Epithelial cell of prostate (primary cell): ENCODE data around the gene LAMP5.

Experiments used
- DNase-seq: peaks from one replicate; pipeline ENCODE4 v3.0.0-alpha.2; 2011; ENCODE audit warnings: low read depth, low spot score
- H3K27ac ChIP-seq: fragments of 450-650 bp; 2 replicates; pipeline ENCODE4 v1.5.1; 2017; ENCODE audit warnings: mild to moderate bottlenecking

LAMP5 gene

DNA sequence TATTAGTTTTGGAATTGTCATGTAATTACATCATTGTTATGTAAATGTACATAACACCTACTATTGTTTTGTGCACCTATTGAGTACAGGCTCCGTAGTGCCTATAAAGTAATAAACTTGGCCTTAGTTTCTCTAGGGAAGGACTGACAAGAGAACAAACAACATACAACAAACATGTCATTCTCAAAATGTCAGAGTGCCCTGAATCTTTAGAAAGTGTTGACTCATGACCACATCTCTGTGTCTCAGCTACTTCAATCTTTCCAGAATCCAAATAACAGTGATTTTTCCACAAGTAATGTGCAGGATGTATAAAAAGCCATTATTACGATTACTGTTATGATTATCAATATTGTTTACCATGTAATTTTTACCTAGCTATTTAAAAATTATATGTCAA, 17.2 kb downstream of the LAMP5 start:
- no peak for DNase-seq
- H3K27ac ChIP-seq: no peak overlapping the region

GRCh38 chr20:9532069-9532838, 17.9 kb downstream of the LAMP5 start:
- no peak overlapping the region for H3K27ac ChIP-seq
- no peak for DNase-seq

DNA sequence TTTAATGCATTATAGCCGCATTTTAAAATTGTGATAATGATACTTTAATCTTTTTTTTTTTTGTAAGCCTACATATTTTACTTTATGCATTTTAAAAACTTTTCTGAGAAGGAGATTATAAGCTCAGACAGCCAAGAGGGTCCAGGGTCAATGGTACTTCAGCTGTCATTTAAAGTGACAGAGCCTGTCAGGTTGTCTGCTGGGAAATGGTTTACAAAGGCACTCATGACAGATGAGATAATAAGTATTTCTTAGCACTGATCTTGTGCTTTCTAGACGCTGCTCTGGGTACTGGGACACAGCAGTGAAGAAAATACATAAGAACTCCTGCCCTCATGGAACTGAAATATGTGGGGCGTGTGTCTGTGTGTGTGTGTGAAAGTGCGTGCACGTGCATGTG, 19.6 kb downstream of the LAMP5 start:
- DNase-seq: no peak
- no peak overlapping the region for H3K27ac ChIP-seq

DNA sequence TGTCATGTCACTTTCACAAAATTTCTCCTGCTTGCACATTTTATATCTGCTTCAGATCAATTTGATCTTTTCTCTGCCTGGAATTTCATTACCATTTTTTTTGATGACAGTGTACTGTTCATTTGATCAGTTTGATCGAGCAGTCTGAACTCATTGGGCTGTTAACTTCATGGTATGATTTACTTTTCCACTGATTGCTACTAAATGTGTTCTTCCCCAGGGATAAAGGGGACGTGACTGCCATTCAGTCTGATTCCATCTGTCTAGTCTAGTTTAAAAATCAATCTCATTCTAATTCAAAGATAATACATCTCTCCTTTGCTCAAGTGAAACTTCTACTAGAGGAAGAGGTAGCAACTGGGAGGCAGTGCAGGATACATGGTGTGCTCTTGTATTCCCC, 21.1 kb downstream of the LAMP5 start:
- H3K27ac ChIP-seq: no peak overlapping the region
- DNase-seq: no peak

- no peak for DNase-seq
- no peak overlapping the region for H3K27ac ChIP-seq
These were observed 28.8 kb downstream of the LAMP5 start for GRCh38 chr20:9543214-9543613.

GRCh38 chr20:9550283-9550682, 35.9 kb downstream of the LAMP5 start:
- no peak for DNase-seq
- no peak overlapping the region for H3K27ac ChIP-seq

DNA sequence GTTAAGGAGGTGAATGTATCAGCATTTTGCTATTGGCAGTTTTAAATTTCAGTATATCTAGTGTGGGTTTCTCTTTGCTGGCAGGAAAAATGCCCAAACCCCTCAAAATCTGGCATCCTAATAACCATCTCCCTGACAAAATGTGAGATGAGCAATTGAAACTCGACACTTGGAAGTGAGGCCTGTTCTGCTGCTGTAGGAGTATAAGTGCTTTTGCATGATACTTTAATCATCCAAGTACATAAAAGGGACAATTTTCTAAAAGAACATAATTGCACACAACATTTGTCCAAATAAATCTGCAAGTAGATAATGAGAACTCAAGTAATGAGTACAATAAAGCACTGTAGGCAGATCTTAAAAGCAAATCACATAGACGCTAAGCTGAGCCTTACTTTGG, 36.5 kb downstream of the LAMP5 start:
- DNase-seq: no peak

DNA sequence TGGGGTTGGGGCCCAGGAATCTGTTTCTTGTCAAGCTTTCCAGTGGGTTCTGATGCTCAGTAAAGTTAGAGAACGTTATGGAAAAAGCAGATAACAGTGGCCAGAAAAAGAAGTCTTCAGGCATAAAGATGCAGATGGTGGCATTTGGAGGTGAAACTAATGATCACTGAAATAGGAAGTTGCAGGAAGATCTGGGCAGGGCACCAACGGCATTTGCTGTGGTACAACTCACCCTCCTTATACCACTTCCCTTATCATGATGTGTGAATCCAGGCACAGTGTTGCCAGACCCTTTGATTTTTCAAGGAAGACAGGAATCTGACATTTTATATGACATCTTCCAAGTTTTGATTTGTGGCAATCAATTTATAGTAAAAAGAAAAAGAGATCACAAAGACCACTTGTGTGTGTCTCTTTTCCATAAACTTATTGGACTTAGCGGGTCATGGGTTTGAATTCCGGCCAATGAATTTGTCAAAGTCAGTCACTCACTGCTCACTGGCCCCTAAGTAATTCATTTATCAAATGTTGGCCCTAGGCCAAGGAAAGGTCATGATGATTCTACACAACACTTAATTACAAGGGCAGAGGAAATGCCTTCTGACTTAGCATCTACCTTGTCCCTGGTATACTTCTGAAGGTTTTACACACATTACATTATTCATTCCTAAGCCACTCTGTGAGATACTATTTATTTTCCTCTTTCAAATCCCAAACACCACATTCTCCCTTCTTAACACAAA, 37.6 kb downstream of the LAMP5 start:
- no peak for DNase-seq
- no peak overlapping the region for H3K27ac ChIP-seq

More for the DNA sequence above, 36.5 kb downstream of the LAMP5 start:
- no peak overlapping the region for H3K27ac ChIP-seq

DNA sequence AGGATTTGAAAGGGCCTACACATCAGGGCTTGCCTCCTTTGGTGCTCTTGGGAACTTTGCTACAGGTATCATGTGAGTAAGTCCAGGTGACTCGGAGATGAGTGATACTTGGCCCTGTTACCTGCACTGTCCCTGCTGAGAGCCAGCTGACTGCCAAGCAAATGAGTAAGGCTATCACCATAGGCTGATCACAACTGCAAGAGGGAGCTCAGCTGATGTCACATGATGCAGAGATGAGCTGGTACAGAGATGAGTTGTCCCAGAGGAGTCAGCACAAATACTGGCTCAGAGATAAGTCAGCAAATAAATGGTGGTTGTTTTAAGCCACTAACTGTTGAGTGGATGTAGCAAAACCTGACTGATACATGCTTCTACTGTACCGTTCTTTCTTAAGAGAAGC, 41.4 kb downstream of the LAMP5 start:
- peak overlapping the region; percentile 48 for H3K27ac ChIP-seq
- peak; percentile 97 for DNase-seq

- H3K27ac ChIP-seq: no peak overlapping the region
- DNase-seq: no peak
These were observed 43.0 kb downstream of the LAMP5 start for GRCh38 chr20:9557411-9557810.

GRCh38 chr20:9565910-9566550, 51.6 kb downstream of the LAMP5 start:
- no peak overlapping the region for H3K27ac ChIP-seq
- no peak for DNase-seq

DNA sequence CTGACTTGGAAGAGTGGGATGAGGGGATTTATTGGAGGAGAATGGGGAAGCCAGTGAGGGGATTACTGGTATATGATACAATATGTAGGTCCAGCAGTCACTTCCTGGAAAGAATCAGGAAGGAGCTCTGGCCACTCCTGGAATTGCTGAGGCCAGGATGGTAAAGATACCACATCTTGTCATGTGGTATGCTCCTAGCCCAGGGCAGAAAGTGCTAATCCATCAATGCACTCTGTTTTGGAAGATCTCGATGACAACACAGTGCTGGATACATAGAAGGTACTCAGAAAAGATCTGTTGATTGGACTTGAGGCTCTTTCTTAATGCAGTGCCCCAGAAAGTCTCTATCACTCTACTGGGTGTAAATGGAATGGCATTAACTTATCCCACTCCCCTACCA, 52.6 kb downstream of the LAMP5 start:
- no peak for DNase-seq
- no peak overlapping the region for H3K27ac ChIP-seq

GRCh38 chr20:9570612-9571011, 56.2 kb downstream of the LAMP5 start:
- DNase-seq: no peak
- no peak overlapping the region for H3K27ac ChIP-seq

- H3K27ac ChIP-seq: no peak overlapping the region
- no peak for DNase-seq
These were observed 57.4 kb downstream of the LAMP5 start for GRCh38 chr20:9571783-9572182.

DNA sequence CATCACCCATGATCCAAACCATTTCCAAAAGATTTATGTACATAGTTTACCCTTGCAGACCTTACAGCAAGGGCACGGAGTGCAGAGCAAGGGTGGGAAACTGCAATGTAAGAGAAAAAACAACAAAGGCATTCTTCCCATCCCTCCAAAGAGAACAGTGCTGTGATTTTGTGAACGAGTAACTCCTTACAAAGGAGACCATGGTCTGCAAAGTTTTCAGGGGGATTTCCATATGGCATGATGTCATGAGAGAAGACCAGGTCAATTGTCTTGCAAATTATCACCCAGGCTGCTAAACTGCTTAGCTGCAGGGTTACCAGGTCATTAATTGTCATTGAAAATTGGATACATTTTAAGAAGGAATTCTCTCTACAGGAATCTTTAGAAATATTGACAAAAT, 58.3 kb downstream of the LAMP5 start:
- H3K27ac ChIP-seq: no peak overlapping the region
- DNase-seq: no peak

- no peak for DNase-seq
- H3K27ac ChIP-seq: no peak overlapping the region
These were observed 59.2 kb downstream of the LAMP5 start for GRCh38 chr20:9573335-9574151.

DNA sequence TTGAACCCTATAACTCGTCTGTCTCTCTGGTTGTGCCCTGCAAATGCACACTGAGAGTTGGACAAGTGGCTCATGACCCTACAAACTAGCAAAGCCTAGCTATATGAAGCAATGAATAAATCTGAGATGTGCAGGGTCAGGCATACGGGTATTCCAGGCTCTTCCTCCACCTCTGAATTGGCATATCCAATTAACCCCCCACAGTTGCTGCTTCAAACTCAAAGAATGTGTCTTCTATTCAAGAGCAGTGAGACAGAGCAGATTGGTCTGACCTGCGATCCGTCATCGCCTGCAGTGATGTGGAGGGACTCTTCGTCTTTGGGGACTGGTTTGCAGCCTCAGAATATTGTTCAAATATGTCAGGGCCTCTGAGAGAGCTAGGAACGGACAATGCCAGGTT, 59.8 kb downstream of the LAMP5 start:
- no peak for DNase-seq
- H3K27ac ChIP-seq: no peak overlapping the region

DNA sequence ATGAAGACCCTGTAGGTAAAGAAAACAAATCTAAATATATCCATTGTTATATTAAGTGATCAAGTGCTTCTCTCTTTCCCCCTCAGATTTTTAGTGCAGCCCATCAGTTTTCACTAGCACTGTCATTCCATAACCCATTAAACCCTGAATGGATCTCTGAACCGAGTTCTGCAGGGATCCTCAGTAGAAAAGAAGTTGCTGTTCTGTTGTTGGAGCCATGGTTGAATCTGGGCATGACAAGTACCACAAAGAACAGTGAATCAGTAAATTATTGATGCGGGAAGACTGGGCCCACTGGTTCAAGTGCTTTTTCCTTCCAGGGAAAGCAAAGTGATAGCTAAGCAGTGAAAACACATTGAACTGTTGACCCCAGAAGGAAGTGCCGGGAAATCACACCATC, 60.4 kb downstream of the LAMP5 start:
- H3K27ac ChIP-seq: no peak overlapping the region
- DNase-seq: no peak

DNA sequence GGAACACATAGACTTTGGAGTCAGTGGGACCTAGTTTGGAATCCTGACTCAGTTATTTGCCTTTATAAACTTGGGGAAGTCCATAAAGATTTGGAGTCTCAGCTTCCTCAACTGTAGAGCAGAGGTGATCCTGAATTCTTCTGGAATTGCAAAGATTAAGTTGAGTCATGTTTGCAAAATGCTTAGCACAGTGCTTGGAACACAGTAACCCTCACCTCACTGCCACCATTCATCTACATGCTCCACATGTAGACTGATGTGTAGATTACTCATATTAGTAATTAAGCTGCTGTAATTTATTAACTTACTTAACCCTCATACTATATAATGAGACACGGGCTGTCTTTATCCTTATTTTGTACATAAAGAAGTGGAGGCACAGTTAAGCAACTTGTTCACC, 61.4 kb downstream of the LAMP5 start:
- no peak for DNase-seq
- no peak overlapping the region for H3K27ac ChIP-seq

GRCh38 chr20:9576695-9577094, 62.3 kb downstream of the LAMP5 start:
- no peak for DNase-seq

GRCh38 chr20:9577397-9577796, 63.0 kb downstream of the LAMP5 start:
- DNase-seq: no peak
- no peak overlapping the region for H3K27ac ChIP-seq

More at GRCh38 chr20:9576695-9577094, 62.3 kb downstream of the LAMP5 start:
- H3K27ac ChIP-seq: no peak overlapping the region
